Body of pancreas (tissue), 4 donors: Measurements from ENCODE around the gene DNTTIP2.

Source experiments
- POLR2A ChIP-seq, 3 donors: fragments of 450-650 bp; IDR thresholded peaks; one replicate each; pipeline ENCODE4 v1.6.1; 2016; ENCODE audit warnings: antibody characterized with exemption in 3 of 3, mild to moderate bottlenecking in 2 of 3
- TF ChIP-seq, protein P1 (sequence below), 7 experiments: fragments of 450-650 bp in 4 of 7; fragments of 200-600 bp in 3 of 7; sonication (generic) in 3 of 7; IDR thresholded peaks; one replicate each; pipeline ENCODE4 v1.5.1; 2016 to 2019; ENCODE audit warnings: antibody characterized with exemption in 7 of 7

GRCh38 chr1:93925206-93925605 is 46.2 kb upstream of the DNTTIP2 start:
- TF ChIP-seq, protein P1, sequence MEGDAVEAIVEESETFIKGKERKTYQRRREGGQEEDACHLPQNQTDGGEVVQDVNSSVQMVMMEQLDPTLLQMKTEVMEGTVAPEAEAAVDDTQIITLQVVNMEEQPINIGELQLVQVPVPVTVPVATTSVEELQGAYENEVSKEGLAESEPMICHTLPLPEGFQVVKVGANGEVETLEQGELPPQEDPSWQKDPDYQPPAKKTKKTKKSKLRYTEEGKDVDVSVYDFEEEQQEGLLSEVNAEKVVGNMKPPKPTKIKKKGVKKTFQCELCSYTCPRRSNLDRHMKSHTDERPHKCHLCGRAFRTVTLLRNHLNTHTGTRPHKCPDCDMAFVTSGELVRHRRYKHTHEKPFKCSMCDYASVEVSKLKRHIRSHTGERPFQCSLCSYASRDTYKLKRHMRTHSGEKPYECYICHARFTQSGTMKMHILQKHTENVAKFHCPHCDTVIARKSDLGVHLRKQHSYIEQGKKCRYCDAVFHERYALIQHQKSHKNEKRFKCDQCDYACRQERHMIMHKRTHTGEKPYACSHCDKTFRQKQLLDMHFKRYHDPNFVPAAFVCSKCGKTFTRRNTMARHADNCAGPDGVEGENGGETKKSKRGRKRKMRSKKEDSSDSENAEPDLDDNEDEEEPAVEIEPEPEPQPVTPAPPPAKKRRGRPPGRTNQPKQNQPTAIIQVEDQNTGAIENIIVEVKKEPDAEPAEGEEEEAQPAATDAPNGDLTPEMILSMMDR (IDR thresholded peaks at IDR 0.05), result no peak
- TF ChIP-seq POLR2A (IDR thresholded peaks at IDR 0.05), result no peak
